ENCODE measurements around the gene SCNN1A.

SCNN1A gene
- long read RNA-seq = 0 reads

GRCh38 chr12:6375269-6376078 lies at the start of gene SCNN1A:
Gene SCNN1A (minus strand): TSS chr12:6375563. CDS start chr12:6374783, 780 bp downstream.
- H3K27ac ChIP-seq (replicated peaks) = peak within 1 kb of the TSS; percentile 44
- no peak within 1 kb of the TSS for H3K4me3 ChIP-seq (replicated peaks; ENCODE audit: insufficient read depth, low read length)
- no peaks in the 10 kb centered on the region for H3K27me3 ChIP-seq (ENCODE audit: insufficient read depth, poor library complexity, severe bottlenecking)
- DNase-seq (ENCODE audit: low read depth in 1 of 2, low spot score in 1 of 2) = no peak
- TF ChIP-seq CTCF (IDR thresholded peaks at IDR 0.05; ENCODE audit: insufficient read depth, low read length) = no peak
- no peak for TF ChIP-seq REST (IDR thresholded peaks at IDR 0.05; ENCODE audit: insufficient replicate concordance, low read depth)
- TF ChIP-seq POLR2AphosphoS5 (IDR thresholded peaks at IDR 0.05; ENCODE audit: low read depth) = no peak

GRCh38 chr12:6424866-6425265 lies 49.5 kb upstream of the SCNN1A start:
- Histone ChIP-seq H3K4me3 (replicated peaks; ENCODE audit: insufficient read depth, low read length) (no peak overlapping the region), H3K27me3 (ENCODE audit: insufficient read depth, poor library complexity, severe bottlenecking) (no peaks in the 10 kb centered on the region), H3K27ac (replicated peaks) (no peak overlapping the region)
- DNase-seq (ENCODE audit: low read depth in 1 of 2, low spot score in 1 of 2) = peak in 1 of 2 experiments; percentile 7
- TF ChIP-seq SPI1 (IDR thresholded peaks at IDR 0.05; ENCODE audit: borderline replicate concordance, low read depth) (no peak), CTCF (IDR thresholded peaks at IDR 0.05; ENCODE audit: insufficient read depth, low read length) (no peak), POLR2AphosphoS5 (IDR thresholded peaks at IDR 0.05; ENCODE audit: low read depth) (no peak), GABPA (IDR thresholded peaks at IDR 0.05; ENCODE audit: low read depth) (no peak), REST (IDR thresholded peaks at IDR 0.05; ENCODE audit: insufficient replicate concordance, low read depth) (no peak)

GRCh38 chr12:6424008-6424347 lies 48.6 kb upstream of the SCNN1A start:
- no peaks in the 10 kb centered on the region for H3K27me3 ChIP-seq (ENCODE audit: insufficient read depth, poor library complexity, severe bottlenecking)
- no peak overlapping the region for H3K27ac ChIP-seq (replicated peaks)
- H3K4me3 ChIP-seq (replicated peaks; ENCODE audit: insufficient read depth, low read length) = no peak overlapping the region
- no peak for DNase-seq (ENCODE audit: low read depth in 1 of 2, low spot score in 1 of 2)
- no peak for TF ChIP-seq GABPA (IDR thresholded peaks at IDR 0.05; ENCODE audit: low read depth)
- no peak for TF ChIP-seq POLR2AphosphoS5 (IDR thresholded peaks at IDR 0.05; ENCODE audit: low read depth)
- TF ChIP-seq SPI1 (IDR thresholded peaks at IDR 0.05; ENCODE audit: borderline replicate concordance, low read depth) = no peak
- no peak for TF ChIP-seq REST (IDR thresholded peaks at IDR 0.05; ENCODE audit: insufficient replicate concordance, low read depth)
- no peak for TF ChIP-seq CTCF (IDR thresholded peaks at IDR 0.05; ENCODE audit: insufficient read depth, low read length)

Measured in HL-60 (cell line).